ENCODE data around the gene MYL10. TPM values are rescaled to one million over a fixed set of nuclear protein-coding genes. Genes with fewer than 3 reads are reported as not detected.

MYL10 gene
- total and polyA plus RNA-seq, 8 donors = not detected

DNA sequence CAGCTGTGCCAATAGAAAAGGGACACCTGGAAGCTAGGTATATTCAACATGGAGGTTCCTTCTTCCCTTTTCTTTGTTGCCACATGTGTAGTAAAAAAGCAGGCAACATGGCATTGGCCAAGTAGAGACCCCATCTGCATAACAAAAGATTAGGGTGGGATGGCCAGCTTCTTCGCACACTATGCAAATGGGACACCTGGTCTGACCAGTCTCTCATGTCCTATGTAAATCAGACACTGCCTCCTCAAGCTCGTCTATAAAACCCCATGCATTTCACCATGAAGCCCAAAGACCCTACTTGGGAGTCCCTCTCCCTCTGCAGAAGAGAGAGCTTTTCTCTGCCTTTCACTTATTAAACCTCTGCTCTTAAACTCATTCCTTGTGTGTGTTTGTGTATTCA lies 53.9 kb downstream of the MYL10 start:
- no peaks in the 10 kb centered on the region for H3K36me3 ChIP-seq
- no peak overlapping the region for H3K4me3 ChIP-seq
- peaks cover 0 to 27% (median 18%) of the 10 kb centered on the region in 4 donors for H3K9me3 ChIP-seq
- intact Hi-C loops (cut with DNase I; ENCODE audit: low total_unique reads) = no loop called here
- no peaks in the 10 kb centered on the region for H3K27me3 ChIP-seq
- DNase-seq = no peak
- no peaks in the 10 kb centered on the region for H3K4me1 ChIP-seq
- 30 to 51% (median 31%) methylated on average over 2 of the region's 2 CpGs for WGBS, 5 donors
- H3K27ac ChIP-seq = no peak overlapping the region
- TF ChIP-seq POLR2A (IDR thresholded peaks at IDR 0.05) = no peak
- no peak for TF ChIP-seq POLR2AphosphoS5 (IDR thresholded peaks at IDR 0.05)

DNA sequence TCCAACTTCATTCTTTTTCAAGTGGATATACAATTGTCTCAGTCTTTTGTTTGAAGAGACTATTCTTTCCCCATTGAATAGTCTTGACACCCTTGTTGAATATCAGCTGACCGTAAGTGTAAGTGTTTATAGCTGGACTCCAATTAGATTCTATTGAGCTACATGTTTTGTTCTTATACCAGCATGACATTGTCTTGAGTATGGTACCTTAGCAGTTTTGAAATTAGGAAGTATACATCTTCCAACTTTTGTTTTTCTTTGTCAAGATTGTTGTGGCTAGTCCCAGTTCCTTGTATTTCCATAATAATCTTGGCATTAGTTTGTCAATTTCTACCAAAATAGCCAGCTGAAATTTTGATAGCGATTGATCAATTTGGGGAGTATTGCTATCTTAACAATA lies 56.9 kb downstream of the MYL10 start:
- no peaks in the 10 kb centered on the region for H3K27me3 ChIP-seq
- H3K4me1 ChIP-seq = no peaks in the 10 kb centered on the region
- H3K9me3 ChIP-seq = peaks cover 0 to 24% (median 18%) of the 10 kb centered on the region in 4 donors
- TF ChIP-seq EP300 (IDR thresholded peaks at IDR 0.05) (no peak), POLR2AphosphoS5 (IDR thresholded peaks at IDR 0.05) (no peak), POLR2A (IDR thresholded peaks at IDR 0.05) (no peak)
- TF ChIP-seq, protein P1, sequence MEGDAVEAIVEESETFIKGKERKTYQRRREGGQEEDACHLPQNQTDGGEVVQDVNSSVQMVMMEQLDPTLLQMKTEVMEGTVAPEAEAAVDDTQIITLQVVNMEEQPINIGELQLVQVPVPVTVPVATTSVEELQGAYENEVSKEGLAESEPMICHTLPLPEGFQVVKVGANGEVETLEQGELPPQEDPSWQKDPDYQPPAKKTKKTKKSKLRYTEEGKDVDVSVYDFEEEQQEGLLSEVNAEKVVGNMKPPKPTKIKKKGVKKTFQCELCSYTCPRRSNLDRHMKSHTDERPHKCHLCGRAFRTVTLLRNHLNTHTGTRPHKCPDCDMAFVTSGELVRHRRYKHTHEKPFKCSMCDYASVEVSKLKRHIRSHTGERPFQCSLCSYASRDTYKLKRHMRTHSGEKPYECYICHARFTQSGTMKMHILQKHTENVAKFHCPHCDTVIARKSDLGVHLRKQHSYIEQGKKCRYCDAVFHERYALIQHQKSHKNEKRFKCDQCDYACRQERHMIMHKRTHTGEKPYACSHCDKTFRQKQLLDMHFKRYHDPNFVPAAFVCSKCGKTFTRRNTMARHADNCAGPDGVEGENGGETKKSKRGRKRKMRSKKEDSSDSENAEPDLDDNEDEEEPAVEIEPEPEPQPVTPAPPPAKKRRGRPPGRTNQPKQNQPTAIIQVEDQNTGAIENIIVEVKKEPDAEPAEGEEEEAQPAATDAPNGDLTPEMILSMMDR (IDR thresholded peaks at IDR 0.05) = no peak
- H3K4me3 ChIP-seq = no peak overlapping the region
- no peaks in the 10 kb centered on the region for H3K36me3 ChIP-seq
- no peak for DNase-seq
- H3K27ac ChIP-seq = no peak overlapping the region
- WGBS, 5 donors = 94 to 98% (median 97%) methylated on average over 2 of the region's 2 CpGs
- intact Hi-C loops (cut with DNase I; ENCODE audit: low total_unique reads) = no loop called here

DNA sequence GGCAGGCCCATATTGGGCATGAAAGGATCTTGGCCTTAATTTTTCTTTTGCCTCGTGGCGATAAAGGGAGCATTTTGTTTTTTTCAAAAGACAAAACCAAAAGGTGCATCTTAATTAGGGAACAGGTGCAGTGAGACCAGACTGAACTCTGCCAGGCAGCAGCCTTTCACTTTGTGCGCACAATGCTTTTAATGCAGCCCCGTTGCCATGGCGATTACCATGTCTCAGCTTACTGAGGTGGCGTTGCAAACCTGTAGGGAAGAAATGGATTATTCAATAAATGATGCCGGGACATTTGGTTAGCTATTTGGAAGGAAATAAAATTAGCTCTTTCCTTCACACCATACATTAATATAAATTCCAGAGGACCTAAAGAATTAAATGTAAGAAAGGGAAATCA lies 61.9 kb downstream of the MYL10 start:
- Histone ChIP-seq H3K9me3 (peaks cover 0 to 8% (median 7%) of the 10 kb centered on the region in 4 donors), H3K4me3 (no peak overlapping the region), H3K27me3 (peaks cover 0 to 33% (median 0%) of the 10 kb centered on the region in 3 donors), H3K4me1 (no peaks in the 10 kb centered on the region), H3K36me3 (no peaks in the 10 kb centered on the region), H3K27ac (no peak overlapping the region)
- intact Hi-C loops (cut with DNase I; ENCODE audit: low total_unique reads) = no loop called here
- 84 to 95% (median 92%) methylated on average over 7 of the region's 7 CpGs for WGBS, 5 donors
- TF ChIP-seq EP300 (IDR thresholded peaks at IDR 0.05) = no peak
- TF ChIP-seq POLR2A (IDR thresholded peaks at IDR 0.05) = no peak
- TF ChIP-seq POLR2AphosphoS5 (IDR thresholded peaks at IDR 0.05) = no peak
- TF ChIP-seq, protein P1 (IDR thresholded peaks at IDR 0.05) = no peak
- DNase-seq = no peak

DNA sequence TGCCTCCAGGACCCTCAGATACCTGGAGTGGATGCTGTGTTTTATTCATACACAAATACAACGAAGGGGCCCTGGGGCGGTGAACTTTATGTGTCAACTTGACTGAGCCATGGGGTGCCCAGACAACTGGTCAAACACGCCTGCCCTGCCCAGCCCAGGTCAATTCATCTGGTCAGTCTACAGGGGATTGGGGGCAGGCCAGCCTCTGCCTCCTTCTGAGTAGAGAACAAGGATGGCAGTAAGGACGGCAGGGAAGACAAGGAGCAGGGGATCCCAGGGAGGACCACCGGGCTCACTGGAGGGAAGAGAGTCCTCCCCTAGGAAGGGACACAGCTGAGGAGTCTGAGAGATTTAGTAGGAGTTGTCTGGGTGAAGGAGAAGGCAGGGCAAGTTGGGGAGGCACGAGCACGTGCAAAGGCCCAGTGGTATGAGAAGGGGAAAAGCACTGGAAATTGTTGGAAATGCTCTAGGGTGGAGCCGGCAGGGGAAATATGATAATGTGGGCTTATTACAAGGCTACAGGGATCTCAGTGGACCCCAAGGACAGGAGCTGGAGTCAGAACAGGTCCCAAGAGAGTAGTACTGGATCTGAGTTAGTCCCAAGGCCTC lies 63.4 kb downstream of the MYL10 start:
- Histone ChIP-seq H3K36me3 (no peaks in the 10 kb centered on the region), H3K4me1 (no peaks in the 10 kb centered on the region), H3K9me3 (no peaks in the 10 kb centered on the region), H3K4me3 (no peak overlapping the region), H3K27ac (no peak overlapping the region), H3K27me3 (peaks cover 0 to 38% (median 0%) of the 10 kb centered on the region in 3 donors)
- intact Hi-C loops (cut with DNase I; ENCODE audit: low total_unique reads) = no loop called here
- WGBS, 5 donors = 79 to 90% (median 87%) methylated on average over 8 of the region's 8 CpGs
- DNase-seq = no peak
- TF ChIP-seq EP300 (IDR thresholded peaks at IDR 0.05) (no peak), POLR2AphosphoS5 (IDR thresholded peaks at IDR 0.05) (no peak), POLR2A (IDR thresholded peaks at IDR 0.05) (no peak)
- TF ChIP-seq, protein P1 (IDR thresholded peaks at IDR 0.05) = no peak

DNA sequence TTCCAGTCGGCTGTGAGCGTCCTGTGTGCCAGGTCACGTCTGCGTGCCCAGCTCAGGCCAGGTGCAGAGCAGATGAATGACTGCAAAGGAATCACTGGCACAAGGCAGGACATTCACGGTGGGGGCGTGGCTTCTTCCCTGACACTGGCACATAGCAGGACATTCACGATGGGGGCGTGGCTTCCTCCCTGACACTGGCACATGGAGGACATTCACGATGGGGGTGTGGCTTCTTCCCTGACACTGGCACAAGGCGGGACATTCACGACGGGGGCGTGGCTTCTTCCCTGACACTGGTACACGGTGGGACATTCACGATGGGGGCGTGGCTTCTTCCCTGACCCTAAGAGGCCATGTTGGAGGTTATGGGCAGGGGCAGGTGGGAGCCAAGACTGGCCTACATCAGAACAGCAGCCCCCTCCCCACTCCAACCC lies 64.3 kb downstream of the MYL10 start:
- Histone ChIP-seq H3K36me3 (no peaks in the 10 kb centered on the region), H3K4me1 (no peaks in the 10 kb centered on the region), H3K4me3 (no peak overlapping the region), H3K27me3 (peaks cover 0 to 38% (median 0%) of the 10 kb centered on the region in 3 donors), H3K9me3 (no peaks in the 10 kb centered on the region), H3K27ac (no peak overlapping the region)
- TF ChIP-seq POLR2AphosphoS5 (IDR thresholded peaks at IDR 0.05) (no peak), POLR2A (IDR thresholded peaks at IDR 0.05) (no peak), EP300 (IDR thresholded peaks at IDR 0.05) (no peak)
- TF ChIP-seq, protein P1 (IDR thresholded peaks at IDR 0.05) = no peak
- peak; percentile 32 to 44 for DNase-seq
- intact Hi-C loops (cut with DNase I; ENCODE audit: low total_unique reads) = no loop called here
- WGBS, 5 donors = 21 to 40% (median 36%) methylated on average over 13 to 16 of the region's 16 CpGs
